Measurements from ENCODE around the gene ENOX2. TPM values are rescaled to one million over a fixed set of nuclear protein-coding genes. Genes with fewer than 3 reads are reported as not detected.

The ENOX2 gene
- total RNA-seq, 1 experiment from 2014 or later = 21.4 TPM

GRCh38 chrX:130652824-130653578 is 250.0 kb downstream of the ENOX2 start:
- H3F3A ChIP-seq (ENCODE audit: insufficient read depth, low read depth) = no peaks in the 10 kb centered on the region
- intact Hi-C loops (cut with micrococcal nuclease; ENCODE audit: unreplicated experiment) = no loop called here
- H3K27me3 ChIP-seq (ENCODE audit: insufficient read depth, low read depth) = no peaks in the 10 kb centered on the region
- CTCF ChIA-PET = no interaction called here
- POLR2A ChIA-PET (ENCODE audit: unreplicated experiment) = no interaction called here
- H3K36me3 ChIP-seq (ENCODE audit: low read depth) = no peaks in the 10 kb centered on the region
- H3K4me2 ChIP-seq = no peak overlapping the region
- no peaks in the 10 kb centered on the region for H3K79me2 ChIP-seq (ENCODE audit: low read depth)
- no peaks in the 10 kb centered on the region for H4K20me1 ChIP-seq (ENCODE audit: insufficient read depth)
- DNase-seq = no peak
- no peak overlapping the region for H2AFZ ChIP-seq
- no peak overlapping the region for H3K27ac ChIP-seq
- no peaks in the 10 kb centered on the region for H3K4me1 ChIP-seq (replicated peaks; ENCODE audit: insufficient read depth)
- no peaks in the 10 kb centered on the region; the same call in 1 of the 2 replicates for H3K9me3 ChIP-seq (ENCODE audit: insufficient read depth, low read depth)
- no TSS peak for BruUV-seq (replicated peaks)
- H3K9me2 ChIP-seq (ENCODE audit: insufficient read depth) = no peaks in the 10 kb centered on the region
- no peak overlapping the region for H3K4me3 ChIP-seq
- TF ChIP-seq CTCF (conservative IDR thresholded peaks at IDR 0.05) (no peak), EZH2 (IDR thresholded peaks at IDR 0.05; ENCODE audit: low read depth) (no peak)

- H3K4me2 ChIP-seq = no peak overlapping the region
- no peaks in the 10 kb centered on the region for H3K9me2 ChIP-seq (ENCODE audit: insufficient read depth)
- no peak overlapping the region for H3K27ac ChIP-seq
- H2AFZ ChIP-seq = no peak overlapping the region
- TF ChIP-seq CTCF (conservative IDR thresholded peaks at IDR 0.05) (no peak), EZH2 (IDR thresholded peaks at IDR 0.05; ENCODE audit: low read depth) (no peak)
- H3K36me3 ChIP-seq (ENCODE audit: low read depth) = no peaks in the 10 kb centered on the region
- no peak for DNase-seq
- no peaks in the 10 kb centered on the region for H3F3A ChIP-seq (ENCODE audit: insufficient read depth, low read depth)
- POLR2A ChIA-PET (ENCODE audit: unreplicated experiment) = no interaction called here
- no peaks in the 10 kb centered on the region for H4K20me1 ChIP-seq (ENCODE audit: insufficient read depth)
- no peaks in the 10 kb centered on the region; the same call in 1 of the 2 replicates for H3K9me3 ChIP-seq (ENCODE audit: insufficient read depth, low read depth)
- no peak overlapping the region for H3K4me3 ChIP-seq
- no peaks in the 10 kb centered on the region for H3K4me1 ChIP-seq (replicated peaks; ENCODE audit: insufficient read depth)
- no TSS peak for BruUV-seq (replicated peaks)
- intact Hi-C loops (cut with micrococcal nuclease; ENCODE audit: unreplicated experiment) = no loop called here
- CTCF ChIA-PET = no interaction called here
- no peaks in the 10 kb centered on the region for H3K79me2 ChIP-seq (ENCODE audit: low read depth)
- no peaks in the 10 kb centered on the region for H3K27me3 ChIP-seq (ENCODE audit: insufficient read depth, low read depth)
Measured at GRCh38 chrX:130649738-130650137, 253.3 kb downstream of the ENOX2 start.

- POLR2A ChIA-PET (ENCODE audit: unreplicated experiment) = no interaction called here
- no peak overlapping the region for H3K4me3 ChIP-seq
- H3K4me1 ChIP-seq (replicated peaks; ENCODE audit: insufficient read depth) = no peaks in the 10 kb centered on the region
- no peaks in the 10 kb centered on the region for H3K79me2 ChIP-seq (ENCODE audit: low read depth)
- no peaks in the 10 kb centered on the region; the same call in 1 of the 2 replicates for H3K9me3 ChIP-seq (ENCODE audit: insufficient read depth, low read depth)
- CTCF ChIA-PET = no interaction called here
- no peak for TF ChIP-seq CTCF (conservative IDR thresholded peaks at IDR 0.05)
- TF ChIP-seq EZH2 (IDR thresholded peaks at IDR 0.05; ENCODE audit: low read depth) = no peak
- H3K36me3 ChIP-seq (ENCODE audit: low read depth) = no peaks in the 10 kb centered on the region
- H3K9me2 ChIP-seq (ENCODE audit: insufficient read depth) = no peaks in the 10 kb centered on the region
- H3K4me2 ChIP-seq = no peak overlapping the region
- H3K27me3 ChIP-seq (ENCODE audit: insufficient read depth, low read depth) = no peaks in the 10 kb centered on the region
- H2AFZ ChIP-seq = no peak overlapping the region
- intact Hi-C loops (cut with micrococcal nuclease; ENCODE audit: unreplicated experiment) = no loop called here
- H4K20me1 ChIP-seq (ENCODE audit: insufficient read depth) = no peaks in the 10 kb centered on the region
- no peak for DNase-seq
- BruUV-seq (replicated peaks) = no TSS peak
- no peaks in the 10 kb centered on the region for H3F3A ChIP-seq (ENCODE audit: insufficient read depth, low read depth)
- no peak overlapping the region for H3K27ac ChIP-seq
Measured at GRCh38 chrX:130647468-130647867, 255.5 kb downstream of the ENOX2 start.

All from PC-9 (cell line).